ENCODE results near the gene P2RX7.

The P2RX7 gene

DNA sequence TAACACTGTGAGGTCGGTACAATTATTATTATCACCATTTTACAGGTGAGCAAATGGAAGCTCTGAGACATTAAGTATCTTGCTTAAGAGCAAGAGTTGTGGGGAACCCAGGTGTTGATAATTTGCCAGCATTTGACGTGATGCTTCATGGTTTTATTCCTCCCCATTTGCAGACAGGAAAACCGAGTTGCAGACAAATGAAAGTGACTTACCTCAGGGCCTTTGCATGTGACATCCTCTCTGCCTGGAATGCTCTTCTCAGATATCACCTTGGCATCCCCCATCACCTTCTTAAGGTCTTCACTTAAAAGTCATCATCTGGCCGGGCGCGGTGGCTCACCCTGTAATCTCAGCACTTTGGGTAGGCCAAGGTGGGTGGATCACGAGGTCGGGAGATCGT is 21.0 kb upstream of the P2RX7 start:
- DNase-seq = no peak

DNA sequence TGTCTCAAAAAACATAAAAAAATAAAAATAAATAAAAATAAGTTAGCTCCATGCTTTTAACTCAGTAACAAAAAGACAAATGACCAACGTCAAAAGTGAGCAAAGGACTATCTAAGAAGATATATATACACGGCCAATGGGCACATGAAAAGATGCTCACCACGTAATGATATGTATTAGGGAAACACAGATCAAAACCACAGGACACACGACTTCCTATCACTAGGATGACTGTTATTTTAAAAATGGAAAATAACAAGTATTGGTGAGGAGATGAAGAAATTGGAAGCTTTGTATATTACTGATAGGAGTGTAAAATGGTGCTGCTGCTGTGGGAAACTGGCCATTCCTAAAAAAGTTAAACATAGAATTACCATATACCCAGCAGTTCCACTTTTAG is 20.2 kb upstream of the P2RX7 start:
- no peak for DNase-seq

DNA sequence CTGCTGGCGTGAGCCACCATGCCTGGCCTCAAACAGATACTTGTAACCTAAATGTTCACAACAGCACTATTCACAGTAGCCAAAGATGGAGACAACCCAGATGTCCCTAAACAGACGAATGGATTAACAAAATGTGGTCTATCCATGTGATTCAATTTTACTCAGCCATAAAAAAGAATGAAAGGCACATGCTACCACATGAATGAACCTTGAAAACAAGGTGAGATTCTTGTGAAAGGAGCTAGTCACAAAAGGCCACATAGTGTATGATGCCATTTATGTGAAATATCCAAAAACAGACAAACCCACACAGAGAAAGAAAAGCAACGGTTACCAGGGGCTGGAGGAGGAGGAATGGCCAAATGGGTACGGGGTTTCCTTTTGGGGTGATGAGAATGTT is 19.6 kb upstream of the P2RX7 start:
- no peak for DNase-seq

DNA sequence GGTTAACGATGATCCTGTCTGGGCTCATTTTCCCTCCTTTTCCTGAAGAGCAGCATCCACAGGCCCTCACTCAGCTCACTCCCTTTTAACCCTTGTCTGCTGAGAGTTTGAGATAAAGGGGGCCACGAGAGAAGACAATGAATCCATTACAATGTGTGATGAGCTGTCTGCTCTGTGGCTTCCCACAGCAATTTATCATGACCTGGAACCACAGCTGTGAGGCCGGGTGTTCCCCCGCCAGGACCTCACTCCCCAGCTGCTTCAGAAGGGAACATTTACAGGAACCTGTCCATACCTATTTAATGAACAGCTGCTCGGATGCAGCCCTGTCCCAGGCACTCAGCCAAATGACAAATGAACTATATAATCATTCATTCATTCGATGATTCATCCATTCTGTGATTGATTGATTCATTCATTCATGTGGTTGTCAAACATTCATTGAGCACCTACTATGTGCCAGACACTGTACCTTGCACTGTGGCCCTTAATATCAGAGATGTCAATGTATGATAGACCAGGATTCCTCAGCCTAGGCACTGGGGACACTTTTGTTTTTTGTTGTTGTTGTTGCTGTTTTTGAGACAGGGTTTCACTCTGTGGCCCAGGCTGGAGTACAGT is 18.5 kb upstream of the P2RX7 start:
- no peak for DNase-seq

DNA sequence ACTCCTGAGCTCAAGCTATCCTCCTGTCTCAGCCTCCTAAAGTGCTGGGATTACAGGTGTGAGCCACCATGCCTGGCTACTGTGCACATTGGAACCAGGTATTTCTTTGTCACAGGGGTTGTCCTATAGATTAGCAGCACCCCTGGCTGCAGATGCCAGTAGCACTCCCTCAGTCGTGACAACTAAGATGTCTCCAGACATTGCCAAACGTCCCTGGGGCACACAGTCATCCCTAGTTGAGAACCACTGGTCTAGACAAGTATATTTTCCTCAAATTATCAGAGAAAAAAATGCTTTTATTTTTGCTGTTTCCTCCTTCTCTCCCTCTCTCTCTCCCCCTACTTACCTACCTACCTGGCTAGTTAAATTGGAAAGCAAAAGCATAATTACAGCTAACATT is 17.9 kb upstream of the P2RX7 start:
- DNase-seq = no peak

DNA sequence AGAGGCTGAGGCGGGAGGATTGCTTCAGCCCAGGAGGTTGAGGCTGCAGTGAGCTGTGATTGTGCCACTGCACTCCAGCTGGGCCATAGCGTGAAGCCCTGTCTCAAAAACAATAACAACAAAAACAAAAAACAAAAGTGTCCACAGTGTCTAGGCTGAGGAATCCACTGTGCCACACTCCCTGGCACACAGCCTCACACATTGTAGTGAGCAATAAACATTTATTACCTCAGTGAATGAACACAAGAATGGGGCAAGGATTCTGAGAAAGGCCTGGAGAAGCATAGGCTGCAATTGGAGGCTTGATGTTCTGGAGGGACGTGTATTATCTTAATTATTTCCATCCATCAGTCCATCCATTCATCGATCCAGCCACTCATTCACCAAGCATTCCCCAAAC is 17.1 kb upstream of the P2RX7 start:
- no peak for DNase-seq

DNA sequence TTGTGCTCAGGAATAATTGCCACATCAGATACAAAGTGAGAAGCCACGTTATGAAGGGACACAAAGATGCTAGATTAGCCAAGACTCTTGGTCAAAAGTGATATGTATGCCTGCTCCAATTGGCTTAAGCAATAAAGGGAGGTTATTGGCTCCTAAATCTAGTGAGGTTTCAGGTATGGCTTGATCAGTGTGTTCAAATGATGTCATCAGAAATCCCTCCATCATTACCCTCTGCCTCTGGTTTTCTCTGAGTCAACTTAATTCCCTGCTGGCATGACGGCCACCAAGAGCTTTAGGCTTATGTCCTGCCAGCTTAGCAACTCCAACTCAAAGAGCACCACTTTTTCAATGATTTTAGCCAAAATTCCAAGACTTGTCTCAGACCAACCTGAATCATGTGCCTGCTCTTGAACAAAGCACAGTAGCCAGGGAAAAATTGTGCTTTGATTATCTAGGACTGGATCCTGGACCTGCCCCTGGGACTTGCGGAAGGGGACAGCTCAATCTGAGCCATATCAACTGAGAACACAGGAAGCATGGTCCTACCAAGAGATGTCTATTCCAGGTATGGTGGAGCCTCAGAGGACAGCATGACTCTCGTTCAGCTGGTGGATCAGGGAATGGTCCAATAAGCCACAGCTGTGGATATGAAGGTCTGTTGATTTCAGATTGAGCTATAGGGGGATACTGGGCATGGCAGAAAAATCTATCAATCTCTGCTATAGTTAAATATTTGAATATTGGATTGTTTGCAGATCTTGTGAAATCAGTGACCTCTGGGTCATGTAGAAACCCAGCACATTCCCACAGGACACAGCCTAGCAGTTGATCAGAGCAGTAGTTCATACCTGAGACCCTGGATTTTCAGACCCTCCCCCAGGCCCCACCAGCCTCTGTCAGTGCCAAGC is 16.1 kb upstream of the P2RX7 start:
- no peak for DNase-seq

DNA sequence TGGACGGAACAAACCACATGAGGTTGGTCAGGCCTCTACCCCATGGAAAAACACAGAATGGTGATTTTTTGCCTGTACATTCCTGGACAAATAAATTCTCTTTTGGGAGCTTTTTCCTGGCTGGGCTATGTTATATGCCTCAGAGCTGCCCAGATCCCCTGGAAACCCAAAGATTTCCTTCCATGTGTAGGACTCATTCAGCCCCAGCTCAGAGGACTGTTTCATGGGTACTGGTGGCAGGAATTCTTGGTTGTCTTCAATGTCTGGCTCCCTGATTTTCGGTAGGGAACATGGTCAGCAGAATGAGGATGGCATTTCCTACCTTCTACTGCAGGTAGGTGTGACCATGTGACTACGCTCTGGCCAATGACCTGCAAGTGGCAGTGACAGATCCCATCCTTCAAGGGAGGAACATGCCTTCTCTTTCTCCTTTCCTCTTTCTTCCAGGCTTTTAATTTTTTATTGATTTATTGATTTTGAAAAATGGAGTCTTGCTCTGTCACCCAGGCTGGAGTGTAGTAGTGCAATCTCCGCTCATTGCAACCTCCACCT is 15.4 kb upstream of the P2RX7 start:
- DNase-seq = no peak

DNA sequence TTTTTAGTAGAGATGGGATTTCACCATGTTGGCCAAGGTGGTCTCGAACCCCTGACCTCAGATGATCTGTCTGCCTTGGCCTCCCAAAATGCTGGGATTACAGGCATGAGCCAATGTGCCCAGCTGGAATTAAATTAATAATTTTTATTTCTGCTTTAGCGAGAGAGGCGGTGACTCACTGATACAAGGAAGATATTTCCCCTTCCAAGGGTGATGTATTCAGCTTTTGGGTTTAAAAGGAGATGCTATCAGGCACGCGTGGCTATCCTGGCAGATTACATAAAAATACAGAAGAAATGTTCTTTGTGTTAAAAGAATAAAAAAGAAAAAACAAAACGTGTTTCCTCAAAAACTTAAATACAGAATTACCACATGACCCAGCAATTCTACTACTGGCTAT is 12.4 kb upstream of the P2RX7 start:
- DNase-seq = no peak

DNA sequence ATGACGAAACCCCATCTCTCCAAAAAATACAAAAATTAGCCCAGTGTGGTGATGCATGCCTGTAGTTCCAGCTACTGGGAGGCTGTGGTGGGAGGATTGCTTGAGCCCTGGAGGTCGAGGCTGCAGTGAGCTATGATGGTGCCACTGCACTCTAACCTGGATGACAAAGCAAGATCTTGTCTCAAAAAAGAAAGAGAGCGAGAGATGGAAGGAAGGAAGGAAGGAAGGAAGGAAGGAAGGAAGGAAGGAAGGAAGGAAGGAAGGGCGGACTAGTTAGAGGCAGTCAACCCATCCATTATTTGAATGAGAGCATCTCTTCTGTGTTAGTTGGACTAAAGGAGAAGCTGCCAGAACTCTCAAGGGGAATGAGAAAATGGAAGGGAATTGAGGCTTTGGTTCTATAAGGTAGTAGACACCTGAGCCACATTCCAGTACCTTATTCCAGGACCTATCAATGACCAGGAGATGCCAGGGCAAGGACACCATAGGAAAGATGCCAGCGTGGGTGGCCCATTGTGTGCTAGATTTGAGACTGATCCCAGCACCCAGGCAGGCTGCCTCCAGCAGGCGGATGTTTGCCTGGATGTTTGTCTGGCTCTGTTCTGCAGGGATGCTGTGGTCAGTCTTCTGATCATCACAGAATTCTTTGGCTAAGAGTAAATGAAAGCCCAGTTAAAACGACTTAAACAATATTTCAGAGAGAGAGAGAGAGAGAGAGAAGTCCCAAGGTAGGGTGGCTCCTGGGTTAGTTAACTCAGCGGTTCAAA is 11.5 kb upstream of the P2RX7 start:
- no peak for DNase-seq

DNA sequence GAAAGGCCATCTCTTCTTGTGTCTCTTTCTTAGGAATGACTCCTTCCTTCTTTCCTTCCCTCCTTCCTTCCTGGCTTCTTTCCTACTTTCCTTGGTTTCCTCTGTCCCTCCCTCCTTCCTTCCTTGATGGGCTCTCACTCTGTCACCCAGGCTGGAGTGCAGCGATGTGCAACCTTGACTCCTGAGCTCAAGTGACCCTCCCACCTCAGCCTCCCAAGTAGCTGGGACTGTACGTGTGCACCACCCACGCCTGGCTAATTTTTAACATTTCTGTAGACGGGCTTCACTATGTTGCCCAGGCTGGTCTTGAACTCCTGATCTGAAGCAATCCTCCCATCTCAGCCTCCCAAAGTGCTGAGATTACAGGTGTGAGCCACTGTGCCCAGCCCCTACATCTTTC is 10.9 kb upstream of the P2RX7 start:
- no peak for DNase-seq

DNA sequence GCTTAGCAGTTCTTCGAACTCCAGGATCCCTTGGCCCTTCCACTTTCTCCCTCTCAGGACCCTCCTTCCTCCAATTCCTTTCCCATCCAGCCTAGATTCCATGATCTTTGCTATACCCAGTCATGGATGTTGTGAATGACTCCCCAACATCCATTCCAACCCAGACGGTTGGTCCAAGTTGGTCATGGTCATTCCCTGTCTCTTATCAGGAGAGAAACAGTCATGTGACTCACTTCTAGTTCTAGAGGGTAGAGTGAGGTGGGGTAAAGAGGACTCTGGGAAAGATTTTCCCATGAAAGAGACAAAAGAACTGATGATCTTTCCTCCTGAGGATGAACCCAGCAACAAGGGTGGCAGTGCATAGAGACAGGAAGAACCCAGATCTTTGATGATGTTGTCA is 9.2 kb upstream of the P2RX7 start:
- no peak for DNase-seq

DNA sequence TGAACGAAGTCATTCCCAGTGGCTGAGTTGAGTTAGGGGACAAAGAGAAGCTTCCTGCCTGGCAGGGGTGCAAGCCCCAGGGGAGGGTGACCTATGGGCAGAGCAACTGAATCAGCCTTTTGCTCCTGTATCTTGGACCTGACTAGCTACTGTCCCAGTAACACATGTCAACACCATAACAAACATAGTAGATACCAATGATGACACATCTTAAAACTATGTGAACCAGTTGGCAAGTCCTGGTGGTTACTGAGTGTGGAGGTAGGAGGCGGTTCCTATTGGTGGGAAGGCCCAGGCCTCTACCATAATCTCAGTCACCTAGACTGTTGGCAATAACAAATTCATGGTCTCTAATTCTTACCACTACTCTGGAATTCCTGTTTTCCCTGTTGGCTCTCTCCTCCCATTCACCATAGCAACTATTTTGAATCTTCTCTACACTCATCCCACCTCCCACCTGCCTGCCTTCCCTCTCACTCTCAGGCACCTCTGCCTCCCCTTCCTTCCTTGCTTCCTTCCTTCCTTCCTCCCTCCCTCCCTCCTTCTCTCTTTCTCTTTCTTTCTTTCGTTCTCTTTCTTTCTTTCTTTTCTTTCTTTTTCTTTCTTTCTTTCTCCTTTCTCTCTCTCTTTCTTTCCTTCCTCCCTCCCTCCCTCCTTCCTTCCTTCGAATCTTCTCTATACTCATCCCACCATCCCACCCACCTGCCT is 8.1 kb upstream of the P2RX7 start:
- no peak for DNase-seq

DNA sequence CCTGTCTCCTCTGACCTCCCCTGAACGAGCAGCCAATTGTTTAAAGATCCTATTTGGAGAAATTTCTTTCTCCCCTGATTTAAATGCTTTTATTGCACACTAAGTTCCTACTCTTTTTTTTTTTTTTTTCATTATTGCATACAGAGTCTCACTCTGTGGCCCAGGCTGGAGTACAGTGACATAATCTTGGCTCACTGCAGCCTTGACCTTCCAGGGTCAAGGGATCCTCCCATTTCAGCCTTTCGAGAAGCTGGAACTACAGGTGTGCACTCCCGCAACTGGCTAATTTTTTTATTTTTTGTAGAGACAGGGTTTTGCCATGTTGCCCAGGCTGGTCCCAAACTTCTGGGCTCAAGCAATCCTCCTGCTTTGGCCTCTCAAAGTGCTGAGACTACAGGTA is 5.2 kb upstream of the P2RX7 start:
- DNase-seq = no peak

DNA sequence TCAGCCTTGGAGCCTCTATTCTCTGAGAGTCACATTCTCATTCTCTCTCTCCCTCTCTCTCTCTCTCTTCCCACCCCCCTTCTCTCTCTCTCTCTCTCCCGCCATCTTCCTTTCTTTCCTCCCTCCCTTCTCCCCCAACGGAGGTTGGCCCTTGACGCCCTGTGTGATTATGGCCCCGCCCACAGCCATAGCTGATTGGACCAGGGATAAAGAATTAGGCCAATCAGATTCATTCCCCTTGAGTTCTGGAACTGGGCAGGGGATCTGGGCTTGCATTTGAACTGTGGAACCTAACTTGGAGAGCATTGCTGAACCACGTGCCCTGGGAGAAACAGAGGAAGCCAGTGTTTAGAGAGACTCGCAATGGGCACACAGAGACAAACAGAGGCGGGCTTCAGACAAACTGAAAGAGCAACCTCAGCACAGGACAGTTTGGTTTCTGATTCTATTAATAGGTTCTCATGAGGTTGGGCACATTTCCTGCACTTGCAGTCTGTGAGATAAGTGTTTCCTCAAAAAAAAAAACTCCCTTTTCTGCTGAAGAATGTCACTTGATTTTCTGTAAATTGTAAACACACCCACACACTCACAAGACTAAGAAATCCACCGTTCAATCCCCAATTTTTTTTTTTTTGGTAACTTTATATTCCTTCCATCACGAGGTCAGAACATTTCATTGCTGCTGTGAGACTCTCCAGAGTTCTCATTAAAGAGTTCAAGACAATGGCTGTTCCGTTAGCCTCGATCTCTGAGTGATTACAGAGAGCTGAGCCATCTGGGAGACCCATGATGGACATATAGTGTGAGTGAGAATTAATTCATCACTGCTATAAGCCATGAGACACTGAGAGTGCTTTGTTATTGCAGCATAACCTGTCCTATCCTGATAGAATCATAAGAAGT is 3.5 kb upstream of the P2RX7 start:
- DNase-seq = no peak

DNA sequence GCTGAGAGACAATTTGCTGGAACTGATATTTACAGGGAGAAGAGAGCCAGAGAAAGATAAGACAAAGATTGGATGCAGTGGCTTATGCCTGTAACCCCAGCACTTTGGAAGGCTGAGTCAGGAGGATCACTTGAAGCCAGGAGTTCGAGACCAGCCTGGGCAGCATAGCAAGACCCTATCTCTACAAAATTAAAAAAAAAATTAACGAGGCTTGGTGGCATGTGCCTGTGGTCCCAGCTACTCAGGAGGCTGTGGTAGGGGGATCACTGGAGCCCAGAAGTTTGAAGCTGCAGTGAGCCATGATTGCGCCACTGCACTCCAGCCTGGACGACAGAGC is 2.9 kb upstream of the P2RX7 start:
- DNase-seq = no peak

DNA sequence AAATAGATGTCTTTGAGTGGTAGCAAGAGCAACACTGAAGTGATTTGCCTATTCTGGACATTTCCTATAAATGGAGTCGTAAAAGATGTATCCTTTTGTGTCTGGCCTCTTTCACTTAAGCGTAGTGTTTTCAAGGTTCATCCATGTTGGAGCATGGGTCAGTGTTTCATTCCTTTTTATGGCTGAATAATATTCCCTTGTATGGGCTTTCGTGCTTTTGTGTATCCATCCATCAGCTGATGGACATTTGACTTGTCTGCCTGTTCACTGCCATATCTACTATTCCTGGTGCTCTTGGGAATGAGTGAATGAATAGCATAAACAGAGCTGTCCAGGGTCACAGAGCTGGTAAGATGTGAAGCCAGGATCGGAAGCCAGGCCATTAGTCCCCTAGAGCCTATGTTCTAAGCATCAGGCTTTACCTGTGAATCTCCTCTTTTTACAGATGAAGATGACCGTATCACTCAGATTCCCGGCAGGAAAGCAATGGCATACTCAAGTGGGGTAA is 1.8 kb upstream of the P2RX7 start:
- no peak for DNase-seq

DNA sequence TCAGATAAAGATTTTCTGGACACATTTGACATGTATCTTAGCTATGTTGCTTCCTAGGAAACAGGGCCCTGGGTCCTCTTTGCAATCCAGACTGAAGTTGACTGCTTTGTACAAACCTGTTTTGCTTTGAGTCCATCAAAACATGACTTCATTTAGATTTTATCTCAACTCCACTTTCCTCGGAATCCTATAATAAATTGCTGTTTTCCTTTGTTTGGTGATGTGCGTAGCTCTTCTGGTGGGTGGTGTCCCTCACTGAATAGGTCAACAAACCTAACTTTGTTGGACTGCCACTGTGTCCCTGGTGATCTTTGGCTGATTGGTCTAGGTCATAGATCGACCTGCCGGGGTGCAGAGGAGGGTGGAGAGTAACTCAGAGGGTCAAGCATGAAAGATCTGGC is 735 bp upstream of the P2RX7 start:
- no peak for DNase-seq

DNA sequence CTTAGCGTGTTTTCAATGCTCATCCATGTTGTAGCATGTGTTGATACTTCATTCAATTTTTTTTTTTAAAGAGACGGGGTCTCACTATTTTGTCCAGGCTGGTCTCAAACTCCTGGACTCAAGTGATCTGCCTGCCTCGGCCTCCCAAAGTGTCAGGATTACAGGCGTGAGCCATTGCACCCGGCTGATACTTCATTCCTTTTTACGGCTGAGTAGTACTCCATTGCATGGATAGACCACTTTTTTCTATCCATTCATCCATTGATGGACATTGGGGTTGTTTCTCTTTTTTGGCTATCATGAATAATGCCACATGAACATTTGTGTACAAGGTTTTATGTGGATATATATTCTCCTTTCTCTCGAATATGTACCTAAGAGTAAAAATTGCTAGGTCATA is 1.2 kb downstream of the P2RX7 start:
- no peak for DNase-seq

DNA sequence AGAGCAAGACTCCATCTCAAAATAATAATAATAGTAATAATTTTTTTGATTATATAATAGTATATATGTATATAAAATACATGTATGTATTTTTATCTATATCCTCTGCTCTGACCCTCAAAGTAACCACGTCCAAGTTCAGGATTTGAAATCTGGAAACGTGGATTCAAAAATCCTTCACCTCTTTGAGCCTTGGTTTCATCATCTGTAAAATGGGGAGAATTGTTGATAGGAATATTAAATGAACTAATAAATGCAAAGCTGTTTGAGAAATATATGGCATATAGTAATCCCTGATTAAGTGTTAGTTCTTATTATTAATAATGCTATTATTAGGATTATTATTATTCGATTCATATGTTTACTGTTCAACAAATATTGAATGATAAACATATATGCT is 2.6 kb downstream of the P2RX7 start:
- DNase-seq = no peak

DNA sequence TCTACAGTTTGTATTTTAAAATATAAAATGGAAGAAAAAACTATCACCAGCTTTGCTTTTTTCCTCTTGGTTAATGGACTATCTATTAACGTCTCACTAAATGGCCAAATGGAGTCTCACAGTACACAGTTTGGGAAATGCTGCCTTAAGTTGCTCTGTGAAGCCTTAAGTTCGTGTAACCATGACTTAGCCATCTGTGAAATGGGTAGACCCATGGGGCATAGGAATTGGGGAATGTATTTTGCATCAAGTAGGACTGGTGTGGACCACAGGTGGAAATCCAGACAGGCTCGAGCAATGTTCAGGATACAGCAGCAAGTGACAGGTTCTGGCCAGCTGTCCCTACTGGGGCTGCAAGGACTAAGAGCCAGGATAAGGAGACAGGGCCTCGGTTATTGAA is 4.8 kb downstream of the P2RX7 start:
- no peak for DNase-seq

DNA sequence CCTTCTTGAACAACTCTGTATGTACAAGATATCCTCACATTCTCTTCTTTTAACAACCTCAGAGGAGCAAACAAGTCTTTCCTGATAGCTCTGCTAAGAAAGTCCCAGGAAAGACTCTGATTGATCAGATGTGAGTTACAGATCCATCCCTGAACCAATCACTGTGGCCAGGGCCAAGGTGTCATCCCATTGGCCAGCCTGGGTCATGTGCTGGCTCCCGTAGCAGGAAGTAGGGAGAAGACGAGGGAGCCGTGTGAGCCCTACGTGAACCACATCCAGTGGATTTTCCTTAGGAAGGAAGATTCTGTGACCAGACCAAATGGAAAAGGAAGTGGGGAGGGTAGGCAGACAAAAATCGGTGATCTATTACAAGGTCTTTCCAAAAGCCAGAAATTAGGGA is 5.6 kb downstream of the P2RX7 start:
- no peak for DNase-seq
